Measurements from ENCODE around the gene TNP2.

GRCh38 chr16:11303405-11304138, 34.4 kb upstream of the TNP2 start:
- TF ChIP-seq SPI1 (IDR thresholded peaks at IDR 0.05; ENCODE audit: low read depth, low read length) (no peak), POLR2A (IDR thresholded peaks at IDR 0.05; ENCODE audit: low read depth, low read length) (no peak), POLR2AphosphoS5 (IDR thresholded peaks at IDR 0.05; ENCODE audit: low read depth, low read length) (no peak)
